ENCODE results near the gene SPOCK1.

- TF ChIP-seq CTCF (conservative IDR thresholded peaks at IDR 0.05) (no peak), EZH2 (IDR thresholded peaks at IDR 0.05; ENCODE audit: low read depth) (no peak)
These were observed 356.8 kb downstream of the SPOCK1 start for GRCh38 chr5:137142346-137142745.

Data from PC-9 (cell line).